Fibroblast of mammary gland (primary cell): ENCODE results near the gene SLFN12.
"Not testable (repeated sequence)": the region's sequence is repeated elsewhere in the genome, so short reads cannot be mapped to it uniquely, and the experiment has no call there.

Experiments
- DNase-seq: peaks from one replicate; pipeline ENCODE4 v3.0.0-alpha.2; 2010; ENCODE audit warnings: low read depth
- H3K4me3 ChIP-seq: 2 replicates; pipeline ENCODE4 v1.5.1; 2011; ENCODE audit warnings: low read depth, mild to moderate bottlenecking, low read length, moderate library complexity; ENCODE audit not compliant: control insufficient read depth
- CTCF ChIP-seq: conservative IDR thresholded peaks from 2 replicates; pipeline ENCODE4 v1.5.1; 2011; ENCODE audit warnings: low read depth, low read length, inconsistent platforms; ENCODE audit not compliant: control insufficient read depth, insufficient read depth

The SLFN12 gene

GRCh38 chr17:35460354-35460851, 28.1 kb upstream of the SLFN12 start:
- H3K4me3 ChIP-seq = no peak overlapping the region
- no peak for DNase-seq

GRCh38 chr17:35454035-35454434, 21.7 kb upstream of the SLFN12 start:
- not testable (repeated sequence) for DNase-seq, H3K4me3 ChIP-seq

More at GRCh38 chr17:35460354-35460851, 28.1 kb upstream of the SLFN12 start:
- no peak for TF ChIP-seq CTCF

- no peak for TF ChIP-seq CTCF
- no peak overlapping the region for H3K4me3 ChIP-seq
- DNase-seq = no peak
These were observed 20.9 kb upstream of the SLFN12 start for GRCh38 chr17:35453171-35453570.

- peak overlapping the region; percentile 7 for H3K4me3 ChIP-seq
- no peak for TF ChIP-seq CTCF
- peak; percentile 41 for DNase-seq
These were observed 17.2 kb upstream of the SLFN12 start for GRCh38 chr17:35449371-35449931.

GRCh38 chr17:35448899-35449227, 16.6 kb upstream of the SLFN12 start:
- DNase-seq = no peak
- no peak for TF ChIP-seq CTCF

GRCh38 chr17:35448214-35448898, 16.1 kb upstream of the SLFN12 start, which contains the start of gene SLFN13:
Gene SLFN13 (minus strand): TSS chr17:35448766. CDS start chr17:35445680, 3,086 bp downstream.
- H3K4me3 ChIP-seq = peak within 1 kb of the TSS; percentile 56
- TF ChIP-seq CTCF = no peak
- DNase-seq = peak; percentile 76

More at GRCh38 chr17:35448899-35449227, 16.6 kb upstream of the SLFN12 start:
- peak overlapping the region; percentile 56 for H3K4me3 ChIP-seq

GRCh38 chr17:35447499-35447898, 15.2 kb upstream of the SLFN12 start:
- DNase-seq = no peak
- no peak overlapping the region for H3K4me3 ChIP-seq
- TF ChIP-seq CTCF = no peak
